DND-41 (cell line): ENCODE measurements around the gene RIT2.

Experiments used
- EZH2 ChIP-seq: IDR thresholded peaks from 3 replicates; pipeline ENCODE4 v1.6.1; 2012; ENCODE audit warnings: borderline replicate concordance, low read depth, mild to moderate bottlenecking, moderate library complexity, low read length, inconsistent platforms; ENCODE audit not compliant: severe bottlenecking
- TF ChIP-seq, protein P1 (sequence below): IDR thresholded peaks from 2 replicates; pipeline ENCODE4 v1.5.1; 2012; ENCODE audit warnings: borderline replicate concordance, low read length, moderate library complexity, mild to moderate bottlenecking; ENCODE audit not compliant: poor library complexity, severe bottlenecking; ENCODE audit errors: extremely low read depth

DNA sequence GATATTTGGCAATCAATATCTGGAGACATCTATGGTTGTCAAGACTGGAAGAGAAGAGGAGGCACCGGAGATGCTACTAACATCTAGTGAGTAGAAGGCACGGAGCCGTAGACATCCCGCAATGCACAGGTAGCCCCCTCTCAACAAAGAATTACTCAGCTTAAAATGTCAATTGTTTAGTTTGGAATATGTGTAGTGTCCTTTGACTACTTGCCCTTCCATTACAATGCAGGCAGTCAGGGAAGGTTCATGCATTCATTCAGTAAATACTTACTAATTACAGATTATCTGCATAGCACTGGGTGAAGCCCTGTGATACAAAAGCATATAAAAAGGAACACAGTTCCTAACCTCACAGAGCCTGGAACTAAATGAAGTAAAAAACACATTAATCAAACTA is 294.0 kb downstream of the RIT2 start:
- TF ChIP-seq, protein P1, sequence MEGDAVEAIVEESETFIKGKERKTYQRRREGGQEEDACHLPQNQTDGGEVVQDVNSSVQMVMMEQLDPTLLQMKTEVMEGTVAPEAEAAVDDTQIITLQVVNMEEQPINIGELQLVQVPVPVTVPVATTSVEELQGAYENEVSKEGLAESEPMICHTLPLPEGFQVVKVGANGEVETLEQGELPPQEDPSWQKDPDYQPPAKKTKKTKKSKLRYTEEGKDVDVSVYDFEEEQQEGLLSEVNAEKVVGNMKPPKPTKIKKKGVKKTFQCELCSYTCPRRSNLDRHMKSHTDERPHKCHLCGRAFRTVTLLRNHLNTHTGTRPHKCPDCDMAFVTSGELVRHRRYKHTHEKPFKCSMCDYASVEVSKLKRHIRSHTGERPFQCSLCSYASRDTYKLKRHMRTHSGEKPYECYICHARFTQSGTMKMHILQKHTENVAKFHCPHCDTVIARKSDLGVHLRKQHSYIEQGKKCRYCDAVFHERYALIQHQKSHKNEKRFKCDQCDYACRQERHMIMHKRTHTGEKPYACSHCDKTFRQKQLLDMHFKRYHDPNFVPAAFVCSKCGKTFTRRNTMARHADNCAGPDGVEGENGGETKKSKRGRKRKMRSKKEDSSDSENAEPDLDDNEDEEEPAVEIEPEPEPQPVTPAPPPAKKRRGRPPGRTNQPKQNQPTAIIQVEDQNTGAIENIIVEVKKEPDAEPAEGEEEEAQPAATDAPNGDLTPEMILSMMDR, result no peak
- TF ChIP-seq EZH2, result no peak
